Brain microvascular endothelial cell (primary cell): ENCODE data around the gene KRT222.

Experiments
- DNase-seq: peaks from one replicate; pipeline ENCODE4 v3.0.0-alpha.2; 2020
- H3K27ac ChIP-seq: fragments of 250-450 bp; sonication (Bioruptor Pico); 2 replicates; pipeline ENCODE4 v1.5.1; 2020; ENCODE audit warnings: mild to moderate bottlenecking, moderate library complexity
- H3K27me3 ChIP-seq: fragments of 250-450 bp; sonication (Bioruptor Pico); replicated peaks from 2 replicates; pipeline ENCODE4 v1.5.1; 2020; ENCODE audit warnings: mild to moderate bottlenecking
- H3K36me3 ChIP-seq: fragments of 250-450 bp; sonication (Bioruptor Pico); replicated peaks from 2 replicates; pipeline ENCODE4 v1.5.1; 2020; ENCODE audit warnings: mild to moderate bottlenecking
- H3K4me3 ChIP-seq: 2 replicates; pipeline ENCODE4 v1.5.1; 2011; ENCODE audit warnings: low read depth, mild to moderate bottlenecking, control low read depth, low read length, moderate library complexity
- CTCF ChIP-seq: IDR thresholded peaks from 2 replicates; pipeline ENCODE4 v1.5.1; 2011; ENCODE audit warnings: low read depth, mild to moderate bottlenecking, moderate library complexity, low read length, control low read depth, inconsistent platforms; ENCODE audit errors: missing control alignments
- in situ Hi-C: cut with HindIII; loops from 2 replicates; pipeline ENCODE4 v1.10.0; 2017; ENCODE audit warnings: low sequenced_read_pairs, low pct_ligation_motif_present

KRT222 gene

DNA sequence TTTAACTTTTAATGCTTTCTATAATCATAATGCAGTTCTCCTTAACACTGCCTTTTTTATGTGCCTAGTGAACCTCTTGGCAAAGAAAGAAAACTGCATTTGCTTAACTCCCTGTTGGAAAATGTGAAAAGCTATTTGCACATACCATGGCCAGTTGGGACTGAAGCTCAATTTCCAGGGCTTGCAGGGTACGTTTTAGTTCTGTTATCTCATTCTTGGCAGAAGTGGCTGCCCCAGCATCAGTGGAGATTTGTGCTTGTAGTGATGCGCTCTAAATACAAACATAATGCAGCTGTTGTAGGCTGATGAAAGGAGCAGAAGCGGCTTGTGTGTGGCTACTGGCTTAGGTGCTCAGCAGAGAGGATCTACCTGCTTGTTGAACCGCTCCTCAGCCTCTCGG is 34.9 kb upstream of the KRT222 start:
- Histone ChIP-seq H3K4me3 (no peak overlapping the region), H3K27ac (no peak overlapping the region), H3K27me3 (peaks cover 13% of the 10 kb centered on the region), H3K36me3 (no peaks in the 10 kb centered on the region)
- TF ChIP-seq CTCF = no peak
- DNase-seq = no peak
- in situ Hi-C loops = no loop called here

- Histone ChIP-seq H3K4me3 (no peak overlapping the region), H3K27ac (no peak overlapping the region), H3K36me3 (no peaks in the 10 kb centered on the region), H3K27me3 (peaks cover 13% of the 10 kb centered on the region)
- no peak for DNase-seq
- no peak for TF ChIP-seq CTCF
- in situ Hi-C loops = no loop called here
Measured at GRCh38 chr17:40699371-40699770, 34.4 kb upstream of the KRT222 start.

DNA sequence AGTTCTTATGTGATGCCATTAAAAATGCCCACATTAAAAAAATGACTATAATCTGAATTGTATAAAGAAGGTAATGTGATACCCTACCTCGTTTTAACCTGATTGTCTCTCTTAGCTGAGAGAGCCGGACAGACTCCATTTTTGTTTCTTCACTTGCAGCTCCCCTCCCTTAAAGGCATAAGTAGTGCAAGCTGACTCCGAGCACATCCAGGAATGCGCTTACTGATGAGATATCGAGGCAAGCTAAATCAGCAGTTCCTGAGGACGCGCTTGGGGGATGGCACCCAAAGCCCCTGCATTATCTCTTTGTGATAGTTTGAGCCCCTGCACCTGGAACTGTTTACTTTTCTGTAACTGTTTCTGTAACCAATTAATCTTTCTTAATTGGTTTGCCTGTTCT is 32.3 kb upstream of the KRT222 start:
- Histone ChIP-seq H3K36me3 (no peaks in the 10 kb centered on the region), H3K27me3 (peaks cover 12% of the 10 kb centered on the region), H3K27ac (no peak overlapping the region), H3K4me3 (no peak overlapping the region)
- no peak for TF ChIP-seq CTCF
- in situ Hi-C loops = no loop called here
- DNase-seq = no peak

GRCh38 chr17:40696651-40697072 is 31.7 kb upstream of the KRT222 start:
- Histone ChIP-seq H3K4me3 (no peak overlapping the region), H3K36me3 (no peaks in the 10 kb centered on the region), H3K27ac (no peak overlapping the region), H3K27me3 (peaks cover 14% of the 10 kb centered on the region)
- TF ChIP-seq CTCF = no peak
- DNase-seq = no peak
- in situ Hi-C loops = no loop called here

DNA sequence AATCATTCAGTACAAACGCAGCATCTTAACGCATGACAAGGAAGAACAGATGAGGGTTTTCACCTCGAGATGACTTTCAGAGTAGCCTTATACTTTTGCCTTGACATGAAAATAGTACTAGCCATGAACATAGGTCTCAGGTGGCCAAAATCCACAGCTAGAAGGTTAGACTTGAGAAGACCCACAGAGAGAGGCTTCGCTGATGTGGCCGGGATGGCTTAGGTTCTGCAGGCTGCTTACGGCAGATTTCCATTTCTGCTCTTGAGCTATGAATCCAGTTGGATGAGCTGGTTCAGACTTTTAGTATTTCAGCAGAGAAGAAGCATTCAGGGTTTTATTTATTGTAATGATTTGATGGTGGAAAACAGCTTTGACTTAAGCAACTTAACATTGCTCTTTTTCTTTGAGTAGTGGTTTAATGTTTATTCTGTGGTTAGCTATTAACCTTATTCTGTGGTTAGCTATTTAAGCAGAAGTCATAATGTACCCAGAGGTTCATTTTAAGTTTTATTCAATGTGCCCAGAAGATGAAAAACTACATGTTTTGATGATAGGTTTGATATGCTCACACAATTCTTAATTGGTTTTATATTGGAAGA is 31.0 kb upstream of the KRT222 start:
- no peak overlapping the region for H3K27ac ChIP-seq
- no peak overlapping the region for H3K4me3 ChIP-seq
- in situ Hi-C loops = no loop called here
- H3K36me3 ChIP-seq = no peaks in the 10 kb centered on the region
- peaks cover 14% of the 10 kb centered on the region for H3K27me3 ChIP-seq
- DNase-seq = no peak
- TF ChIP-seq CTCF = no peak

GRCh38 chr17:40694584-40694983 is 29.6 kb upstream of the KRT222 start:
- peaks cover 14% of the 10 kb centered on the region for H3K27me3 ChIP-seq
- in situ Hi-C loops = no loop called here
- TF ChIP-seq CTCF = no peak
- no peaks in the 10 kb centered on the region for H3K36me3 ChIP-seq
- DNase-seq = no peak
- no peak overlapping the region for H3K4me3 ChIP-seq
- no peak overlapping the region for H3K27ac ChIP-seq
